HG03521 (cell line): ENCODE results near the gene STK32B.
"Not testable (repeated sequence)": the region's sequence is repeated elsewhere in the genome, so short reads cannot be mapped to it uniquely, and the experiment has no call there.

Source experiments
- ATAC-seq: cut with Tn5 transposase; IDR thresholded peaks from one replicate; pipeline ENCODE4 v1.9.1; 2021; ENCODE audit warnings: mild to moderate bottlenecking, moderate library complexity; ENCODE audit not compliant: unreplicated experiment

STK32B gene

GRCh38 chr4:5247735-5248134 is 196.5 kb downstream of the STK32B start:
- no peak for ATAC-seq

DNA sequence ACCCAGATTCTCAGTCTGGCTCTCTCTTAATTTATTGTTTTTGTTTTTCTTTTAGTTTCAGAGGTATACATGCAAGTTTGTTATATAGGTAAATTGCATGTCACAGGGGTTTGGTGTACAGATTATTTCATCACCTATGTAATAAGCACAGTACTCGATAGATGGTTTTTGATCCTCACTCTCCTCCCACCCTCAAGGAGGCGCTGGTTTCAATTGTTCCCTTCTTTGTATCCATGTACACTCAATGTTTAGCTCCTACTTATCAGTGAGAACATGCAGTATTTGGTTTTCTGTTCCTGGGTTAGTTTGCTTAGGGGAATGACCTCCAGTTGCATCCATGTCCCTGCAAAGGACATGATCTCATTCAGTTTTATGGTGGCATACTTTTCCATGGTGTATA is 198.4 kb downstream of the STK32B start:
- ATAC-seq: no peak

DNA sequence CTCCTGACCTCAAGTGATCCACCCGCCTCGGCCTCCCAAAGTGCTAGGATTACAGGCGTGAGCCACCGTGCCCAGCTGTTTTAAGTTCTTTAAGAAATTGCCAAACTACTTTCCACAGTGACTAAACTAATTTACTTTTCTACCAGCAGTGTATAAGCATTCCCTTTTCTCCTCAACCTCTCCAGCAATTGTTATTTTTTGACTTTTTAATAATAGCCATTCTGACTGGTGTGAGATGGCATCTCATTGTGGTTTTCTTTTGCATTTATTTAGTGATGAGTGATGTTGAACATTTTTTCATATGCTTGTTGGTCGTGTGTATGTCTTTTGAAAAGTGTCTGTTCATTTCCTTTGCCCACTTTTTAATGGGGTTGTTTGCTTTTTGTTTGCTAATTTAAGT is 199.3 kb downstream of the STK32B start:
- ATAC-seq: not testable (repeated sequence)

GRCh38 chr4:5256421-5256820 is 205.1 kb downstream of the STK32B start:
- no peak for ATAC-seq

DNA sequence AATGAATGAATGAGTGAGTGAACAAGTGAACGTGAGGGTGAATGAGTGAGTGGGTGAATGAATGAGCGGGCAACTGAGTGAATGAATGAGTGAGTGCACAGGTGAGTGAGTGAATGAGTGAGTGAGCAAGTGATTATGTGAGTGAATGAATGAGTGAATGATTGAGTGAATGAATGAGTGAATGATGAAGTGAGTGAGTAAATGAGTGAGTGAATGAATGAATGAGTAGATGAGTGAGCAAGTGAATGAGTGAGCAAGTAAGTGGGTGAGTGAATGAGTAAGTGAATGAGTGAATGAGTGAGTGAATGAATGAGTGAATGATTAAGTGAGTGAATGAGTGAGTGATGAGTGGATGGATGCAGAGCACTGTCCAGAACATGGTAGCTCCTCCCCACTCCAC is 205.8 kb downstream of the STK32B start:
- ATAC-seq: no peak

DNA sequence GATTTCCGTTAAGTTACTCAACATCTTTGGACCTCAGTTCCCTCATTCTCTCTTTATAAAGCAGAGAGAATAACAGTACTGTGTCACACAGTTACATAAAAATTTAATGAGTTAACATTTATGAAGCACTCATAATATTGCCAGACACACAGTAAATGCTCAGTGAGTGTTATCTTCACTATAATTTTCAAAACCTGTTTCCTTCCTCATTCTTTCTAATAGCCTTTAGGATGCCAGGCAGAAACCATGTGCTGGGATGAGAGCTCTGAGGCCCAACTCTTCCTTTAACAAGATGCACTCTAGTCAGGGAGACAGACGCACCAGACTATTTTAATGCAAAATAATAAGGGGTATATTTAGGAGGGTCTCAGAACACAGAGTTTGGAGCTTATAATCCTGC is 208.2 kb downstream of the STK32B start:
- ATAC-seq: no peak

GRCh38 chr4:5260121-5260520 is 208.8 kb downstream of the STK32B start:
- ATAC-seq: no peak

- ATAC-seq: no peak
Measured at GRCh38 chr4:5261866-5262265, 210.6 kb downstream of the STK32B start.

- ATAC-seq: no peak
Measured at GRCh38 chr4:5266991-5267390, 215.7 kb downstream of the STK32B start.

DNA sequence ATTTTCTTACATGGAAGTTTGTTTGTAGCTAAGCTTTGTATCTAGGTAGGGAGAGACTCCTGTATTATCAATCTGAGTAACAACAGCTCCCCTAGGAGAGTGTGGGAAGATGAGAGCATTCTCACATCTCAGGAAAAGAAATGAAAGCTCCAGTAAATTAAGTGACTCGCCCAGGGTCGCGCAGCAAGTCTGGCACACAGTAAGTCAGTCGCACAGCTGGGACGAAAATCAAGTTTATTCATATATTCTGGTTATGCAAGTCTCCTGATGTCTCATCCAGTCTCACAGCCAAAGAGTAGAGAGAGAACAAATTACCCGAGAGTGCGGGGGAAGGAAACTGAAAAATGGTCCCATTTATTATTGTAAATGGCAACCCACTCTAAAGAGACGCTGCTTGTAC is 216.1 kb downstream of the STK32B start:
- no peak for ATAC-seq

DNA sequence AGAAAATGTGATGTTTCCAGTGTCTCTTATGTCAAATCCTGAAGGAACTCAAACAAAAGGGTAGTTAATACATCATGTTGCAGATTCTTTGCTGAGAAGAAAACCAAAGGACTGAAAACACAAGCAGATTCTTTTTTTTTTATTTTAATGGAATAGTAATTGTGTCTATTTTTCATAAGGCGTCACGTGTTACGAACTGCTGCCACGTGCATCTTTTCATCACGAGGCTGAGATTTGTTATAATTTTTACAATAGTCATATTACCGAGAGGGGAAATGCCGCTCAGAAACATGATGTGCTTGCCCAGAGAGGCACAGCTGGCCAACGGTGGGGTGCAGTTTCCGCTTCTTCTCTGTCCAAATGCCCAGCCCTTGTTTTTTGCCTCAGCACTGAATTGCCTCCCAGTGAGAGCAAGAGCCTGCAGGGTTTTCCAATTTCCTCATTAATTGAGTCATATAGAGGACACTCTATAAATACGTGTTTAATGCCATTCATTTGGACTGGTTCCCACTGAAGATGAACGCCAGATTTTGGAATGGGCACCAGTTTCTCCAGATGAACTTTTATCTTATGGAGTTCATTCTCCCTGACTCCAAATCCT is 225.3 kb downstream of the STK32B start:
- ATAC-seq: no peak

GRCh38 chr4:5277079-5277478 is 225.8 kb downstream of the STK32B start:
- ATAC-seq: no peak

DNA sequence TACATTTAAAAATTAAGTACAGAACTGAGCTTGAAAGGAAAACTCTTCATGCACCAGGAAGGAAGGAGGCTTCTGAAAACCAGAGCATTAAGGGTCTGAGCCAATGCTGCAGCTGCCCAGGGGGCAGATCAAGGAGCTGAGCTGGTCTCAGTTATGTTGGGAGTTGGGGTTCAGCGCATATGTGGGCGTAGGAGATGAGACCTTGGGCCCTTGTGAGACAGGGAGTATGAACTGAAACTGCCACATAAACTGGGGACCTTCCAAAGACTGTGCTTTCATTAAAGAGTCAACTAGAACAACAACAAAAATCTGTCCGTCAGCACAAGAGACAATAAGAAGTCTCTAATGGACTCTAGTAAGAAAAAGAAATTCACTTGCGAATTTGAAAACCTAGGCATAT is 226.9 kb downstream of the STK32B start:
- ATAC-seq: no peak

GRCh38 chr4:5280069-5280468 is 228.8 kb downstream of the STK32B start:
- not testable (repeated sequence) for ATAC-seq

- no peak for ATAC-seq
Measured at GRCh38 chr4:5280828-5281227, 229.5 kb downstream of the STK32B start.

DNA sequence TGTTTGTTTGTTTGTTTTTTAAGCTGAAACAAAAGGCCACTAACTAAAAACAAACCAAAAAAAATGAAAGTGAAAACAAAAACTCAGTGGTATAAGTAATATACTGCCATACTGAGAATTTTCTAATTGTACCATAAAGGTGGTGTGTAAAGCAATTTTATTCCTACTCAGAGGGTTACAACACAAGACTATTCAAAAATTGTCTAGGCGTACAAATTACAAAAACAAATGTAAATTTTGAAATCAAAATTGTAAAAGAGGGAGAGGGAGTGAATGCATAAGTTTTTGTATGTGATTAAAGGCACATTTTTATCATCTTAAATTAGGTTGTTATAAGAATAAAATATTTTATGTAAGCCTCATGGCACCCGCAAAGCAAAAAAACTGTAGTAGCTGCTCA is 232.6 kb downstream of the STK32B start:
- ATAC-seq: no peak

DNA sequence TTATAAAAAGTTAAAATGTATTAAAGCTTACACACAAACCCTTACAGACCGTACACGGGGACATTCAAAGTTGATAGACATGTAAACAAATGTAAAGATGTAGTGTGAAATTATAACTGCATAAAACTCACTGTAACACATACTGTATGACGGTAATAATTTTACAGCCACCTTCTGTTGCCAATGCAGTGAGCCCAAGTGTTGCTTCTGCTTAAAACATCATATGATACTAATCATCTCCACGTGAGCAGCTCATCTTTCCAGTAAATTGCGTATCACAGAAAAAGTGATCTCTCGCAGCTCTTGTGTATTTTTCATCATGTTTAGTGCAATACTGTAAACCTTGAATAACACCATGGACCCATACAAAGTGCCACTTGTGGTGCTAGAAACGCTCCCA is 233.2 kb downstream of the STK32B start:
- ATAC-seq: no peak

DNA sequence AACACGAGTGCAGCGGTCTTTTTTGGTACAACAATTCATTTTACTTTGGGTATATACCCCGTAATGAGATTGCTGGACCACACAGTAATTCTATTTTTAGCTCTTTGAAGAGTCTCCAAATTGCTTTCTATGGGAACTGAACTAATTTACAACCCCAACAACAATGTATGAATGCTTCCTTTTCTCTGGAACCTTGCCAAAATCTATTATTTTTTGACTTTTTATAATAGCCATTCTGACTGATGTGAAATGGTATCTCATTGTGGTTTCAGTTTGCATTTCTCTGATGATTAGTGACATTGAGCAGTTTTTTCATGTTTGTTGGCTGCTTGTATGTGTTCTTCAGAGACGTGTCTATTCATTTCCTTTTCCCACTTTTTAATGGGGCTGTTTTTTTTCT is 240.8 kb downstream of the STK32B start:
- ATAC-seq: no peak

GRCh38 chr4:5298000-5298787 is 246.9 kb downstream of the STK32B start:
- not testable (repeated sequence) for ATAC-seq

DNA sequence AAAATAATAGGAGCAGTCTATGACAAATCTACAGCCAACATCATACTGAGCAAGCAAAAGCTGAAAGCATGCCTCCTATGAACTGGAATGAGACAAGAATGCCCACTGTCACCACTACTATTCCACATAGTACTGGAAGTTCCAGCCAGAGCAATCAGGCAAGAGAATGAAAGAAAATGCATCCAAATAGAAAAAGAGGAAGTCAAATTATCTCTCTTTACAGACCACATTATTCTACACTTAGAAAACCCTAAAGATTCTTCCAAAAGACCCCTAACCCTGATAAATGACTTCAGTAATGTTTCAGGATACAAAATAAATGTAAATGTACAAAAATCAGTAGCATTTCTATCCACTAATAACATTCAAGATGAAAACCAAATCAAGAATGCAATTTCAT is 249.0 kb downstream of the STK32B start:
- ATAC-seq: no peak

DNA sequence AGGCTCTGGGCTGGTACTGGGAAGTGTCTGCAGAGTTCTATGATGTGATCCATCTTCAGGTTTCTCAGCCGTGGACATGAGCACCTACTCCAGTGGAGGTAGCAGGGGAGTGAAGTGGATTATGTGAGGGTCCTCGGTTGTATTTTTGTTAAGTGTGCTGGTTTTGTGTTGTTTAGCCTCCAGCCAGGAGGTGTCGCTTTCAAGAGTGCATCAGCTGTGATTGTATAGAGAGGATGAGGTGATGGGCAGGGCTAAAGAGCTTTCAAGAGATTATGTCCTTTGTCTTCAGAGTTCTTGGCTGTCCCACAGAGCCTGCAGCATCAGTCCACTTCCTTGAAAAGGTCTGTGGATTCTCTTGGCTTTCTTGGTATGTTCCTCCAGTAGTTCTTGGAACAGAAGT is 256.6 kb downstream of the STK32B start:
- no peak for ATAC-seq

GRCh38 chr4:5322321-5322720 is 271.0 kb downstream of the STK32B start:
- no peak for ATAC-seq
